Mucosa of stomach (tissue), 1 donor: ENCODE data around the gene OGT.

Experiments
- H3K27me3 ChIP-seq: one replicate; pipeline ENCODE4 v1.7.0; 2013; ENCODE audit warnings: mild to moderate bottlenecking, low read length; ENCODE audit not compliant: control insufficient read depth, insufficient read depth
- H3K36me3 ChIP-seq: one replicate; pipeline ENCODE4 v1.7.0; 2013; ENCODE audit warnings: low read length; ENCODE audit not compliant: control insufficient read depth, insufficient read depth
- H3K4me1 ChIP-seq: one replicate; pipeline ENCODE4 v1.7.0; 2013; ENCODE audit warnings: mild to moderate bottlenecking, low read length; ENCODE audit not compliant: control insufficient read depth, insufficient read depth
- H3K4me3 ChIP-seq: one replicate; pipeline ENCODE4 v1.7.0; 2013; ENCODE audit warnings: low read length
- H3K9ac ChIP-seq: one replicate; pipeline ENCODE4 v1.7.0; 2013; ENCODE audit warnings: mild to moderate bottlenecking, low read length, moderate library complexity
- H3K9me3 ChIP-seq: one replicate; pipeline ENCODE4 v1.7.0; 2013; ENCODE audit warnings: mild to moderate bottlenecking, low read length, moderate library complexity; ENCODE audit not compliant: control insufficient read depth
- donor health status: Pancreatic carcinoma.

The OGT gene

GRCh38 chrX:71514367-71515037, 18.4 kb upstream of the OGT start:
- no peaks in the 10 kb centered on the region for H3K4me1 ChIP-seq
- H3K9me3 ChIP-seq: no peaks in the 10 kb centered on the region
- no peaks in the 10 kb centered on the region for H3K27me3 ChIP-seq
- H3K36me3 ChIP-seq: no peaks in the 10 kb centered on the region
- H3K4me3 ChIP-seq: no peak overlapping the region
- no peak overlapping the region for H3K9ac ChIP-seq

DNA sequence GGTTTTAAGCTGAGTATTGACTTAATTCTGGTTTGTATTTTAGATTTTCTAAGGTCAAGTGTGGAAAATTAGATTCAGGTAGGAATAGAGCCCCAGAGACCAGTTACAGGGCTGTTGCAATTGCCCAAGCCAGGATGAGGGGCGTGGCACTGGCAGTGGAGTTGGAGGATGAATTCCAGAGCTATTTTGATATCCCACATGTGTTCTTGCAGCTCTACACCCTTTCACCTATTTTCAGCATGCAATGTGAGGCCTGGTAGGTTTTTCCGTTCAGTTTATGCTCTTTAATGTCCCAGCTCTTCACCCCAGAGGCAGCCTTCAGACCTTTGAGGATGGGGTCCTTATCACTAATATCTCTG, 17.9 kb upstream of the OGT start:
- Histone ChIP-seq H3K4me3 (no peak overlapping the region), H3K36me3 (no peaks in the 10 kb centered on the region), H3K27me3 (no peaks in the 10 kb centered on the region), H3K4me1 (no peaks in the 10 kb centered on the region), H3K9me3 (no peaks in the 10 kb centered on the region), H3K9ac (no peak overlapping the region)

DNA sequence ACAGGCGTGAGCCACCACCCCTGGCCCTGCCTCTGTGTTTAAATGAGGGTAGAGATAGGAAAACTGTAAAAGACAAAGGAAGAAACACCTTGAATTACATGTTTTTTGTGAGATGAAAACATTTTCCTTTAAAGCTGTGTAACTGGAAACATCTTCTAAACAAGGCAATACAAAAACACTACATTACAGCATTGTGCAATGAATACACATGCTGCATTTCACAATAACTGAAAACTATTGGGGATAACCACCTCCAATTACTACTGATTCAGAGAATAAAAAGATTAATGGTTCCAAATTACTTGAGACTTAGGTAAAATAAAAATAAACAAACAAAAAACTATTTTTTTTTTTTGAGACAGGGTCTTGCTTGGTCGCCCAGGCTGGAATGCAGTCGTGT, 7.6 kb upstream of the OGT start:
- Histone ChIP-seq H3K4me1 (no peaks in the 10 kb centered on the region), H3K9me3 (no peaks in the 10 kb centered on the region), H3K9ac (no peak overlapping the region), H3K27me3 (no peaks in the 10 kb centered on the region), H3K4me3 (no peak overlapping the region), H3K36me3 (no peaks in the 10 kb centered on the region)

- no peaks in the 10 kb centered on the region for H3K36me3 ChIP-seq
- H3K9me3 ChIP-seq: no peaks in the 10 kb centered on the region
- H3K4me3 ChIP-seq: peak overlapping the region; percentile 80
- H3K9ac ChIP-seq: peak overlapping the region; percentile 50
- no peaks in the 10 kb centered on the region for H3K27me3 ChIP-seq
- no peaks in the 10 kb centered on the region for H3K4me1 ChIP-seq
Observed at GRCh38 chrX:71532078-71532752, 689 bp upstream of the OGT start.

GRCh38 chrX:71533516-71533850, 579 bp downstream of the OGT start:
- Histone ChIP-seq H3K4me3 (peak overlapping the region; percentile 80), H3K9ac (peak overlapping the region; percentile 83), H3K4me1 (no peaks in the 10 kb centered on the region), H3K36me3 (no peaks in the 10 kb centered on the region), H3K9me3 (no peaks in the 10 kb centered on the region), H3K27me3 (no peaks in the 10 kb centered on the region)

GRCh38 chrX:71533851-71534561, 1.1 kb downstream of the OGT start:
- Histone ChIP-seq H3K9me3 (no peaks in the 10 kb centered on the region), H3K9ac (peak overlapping the region; percentile 83), H3K27me3 (no peaks in the 10 kb centered on the region), H3K4me3 (peak overlapping the region; percentile 80), H3K4me1 (no peaks in the 10 kb centered on the region), H3K36me3 (no peaks in the 10 kb centered on the region)

GRCh38 chrX:71534773-71535544, 2.1 kb downstream of the OGT start:
- peak overlapping the region; percentile 83 for H3K9ac ChIP-seq
- H3K27me3 ChIP-seq: no peaks in the 10 kb centered on the region
- no peaks in the 10 kb centered on the region for H3K9me3 ChIP-seq
- peak overlapping the region; percentile 80 for H3K4me3 ChIP-seq
- H3K36me3 ChIP-seq: no peaks in the 10 kb centered on the region
- no peaks in the 10 kb centered on the region for H3K4me1 ChIP-seq

GRCh38 chrX:71536285-71536684, 3.4 kb downstream of the OGT start:
- no peaks in the 10 kb centered on the region for H3K9me3 ChIP-seq
- H3K36me3 ChIP-seq: no peaks in the 10 kb centered on the region
- no peak overlapping the region for H3K9ac ChIP-seq
- no peaks in the 10 kb centered on the region for H3K27me3 ChIP-seq
- H3K4me3 ChIP-seq: no peak overlapping the region
- H3K4me1 ChIP-seq: peaks cover 4% of the 10 kb centered on the region

DNA sequence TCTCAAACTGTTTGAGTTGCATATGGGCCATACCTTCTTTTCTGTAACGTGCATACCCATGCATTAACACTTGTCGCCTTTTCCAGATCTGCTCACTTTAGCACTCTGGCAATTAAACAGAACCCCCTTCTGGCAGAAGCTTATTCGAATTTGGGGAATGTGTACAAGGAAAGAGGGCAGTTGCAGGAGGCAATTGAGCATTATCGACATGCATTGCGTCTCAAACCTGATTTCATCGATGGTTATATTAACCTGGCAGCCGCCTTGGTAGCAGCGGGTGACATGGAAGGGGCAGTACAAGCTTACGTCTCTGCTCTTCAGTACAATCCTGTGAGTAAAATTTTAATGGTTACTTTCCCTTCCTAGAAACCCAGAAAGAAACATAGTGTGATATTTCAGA, 4.8 kb downstream of the OGT start:
- H3K36me3 ChIP-seq: no peaks in the 10 kb centered on the region
- no peak overlapping the region for H3K9ac ChIP-seq
- H3K9me3 ChIP-seq: no peaks in the 10 kb centered on the region
- no peaks in the 10 kb centered on the region for H3K27me3 ChIP-seq
- peaks cover 7% of the 10 kb centered on the region for H3K4me1 ChIP-seq
- H3K4me3 ChIP-seq: no peak overlapping the region

DNA sequence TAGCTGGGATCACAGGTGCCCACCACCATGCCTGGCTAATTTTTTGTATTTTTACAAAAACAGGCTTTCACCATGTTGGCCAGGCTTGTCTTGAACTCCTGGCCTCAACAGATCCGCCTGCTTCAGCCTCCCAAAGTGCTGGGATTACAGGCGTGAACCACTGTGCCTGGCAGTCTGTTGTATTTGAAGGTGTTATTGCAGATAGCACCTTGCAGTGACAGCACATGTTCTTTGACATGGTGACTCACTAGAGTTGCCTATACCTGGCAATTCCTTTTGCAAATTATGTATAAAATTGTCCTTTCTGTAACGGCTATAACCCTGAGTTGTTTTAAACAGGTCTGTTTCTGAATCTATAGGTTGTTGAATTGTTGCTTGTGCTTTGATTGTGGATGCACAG, 7.9 kb downstream of the OGT start:
- Histone ChIP-seq H3K36me3 (no peaks in the 10 kb centered on the region), H3K9me3 (no peaks in the 10 kb centered on the region), H3K9ac (no peak overlapping the region), H3K4me3 (no peak overlapping the region), H3K27me3 (no peaks in the 10 kb centered on the region), H3K4me1 (peaks cover 13% of the 10 kb centered on the region)

DNA sequence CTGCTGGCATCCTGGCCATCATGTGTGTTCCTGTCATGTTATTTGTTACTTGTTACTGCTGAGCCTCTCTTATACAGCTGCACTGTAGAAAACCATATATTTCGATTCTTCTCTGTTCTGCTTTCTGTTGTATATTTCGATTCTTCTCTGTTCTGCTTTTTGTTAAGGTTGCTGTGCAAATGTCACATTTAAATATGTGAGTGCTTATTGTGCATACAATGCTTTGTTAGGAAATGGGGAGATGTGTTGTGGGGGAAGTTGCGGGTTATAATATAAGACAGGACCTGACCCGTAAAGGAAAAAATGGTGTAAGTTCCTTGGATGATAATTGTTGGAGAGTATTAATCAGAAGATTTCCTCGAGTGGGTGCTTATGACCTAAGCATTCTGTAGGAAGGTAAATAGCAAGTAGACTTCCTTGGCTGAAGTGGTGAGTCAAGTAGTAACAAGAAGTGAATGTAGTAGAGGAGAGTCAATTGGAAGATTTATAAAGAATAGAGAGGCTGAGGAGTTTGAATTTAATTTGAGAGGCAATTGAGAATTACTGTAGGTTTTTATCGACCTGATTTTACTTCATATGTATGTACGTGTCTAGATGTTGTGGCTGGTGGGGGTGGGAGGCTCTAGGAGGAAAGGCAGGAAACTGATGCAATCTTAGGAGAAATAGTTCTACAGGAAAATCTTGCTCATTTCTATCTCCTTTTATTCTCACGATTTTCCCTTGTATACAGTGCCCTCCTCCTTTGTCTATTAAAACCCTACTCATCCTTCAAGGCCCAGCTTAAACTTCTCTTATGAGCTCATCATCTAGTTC, 8.5 kb downstream of the OGT start:
- Histone ChIP-seq H3K9ac (no peak overlapping the region), H3K4me1 (peaks cover 13% of the 10 kb centered on the region), H3K4me3 (no peak overlapping the region), H3K27me3 (no peaks in the 10 kb centered on the region), H3K36me3 (no peaks in the 10 kb centered on the region), H3K9me3 (no peaks in the 10 kb centered on the region)
